Measurements from ENCODE around the gene TXN2.
"Not testable (repeated sequence)": the region's sequence is repeated elsewhere in the genome, so short reads cannot be mapped to it uniquely, and the experiment has no call there.

DNA sequence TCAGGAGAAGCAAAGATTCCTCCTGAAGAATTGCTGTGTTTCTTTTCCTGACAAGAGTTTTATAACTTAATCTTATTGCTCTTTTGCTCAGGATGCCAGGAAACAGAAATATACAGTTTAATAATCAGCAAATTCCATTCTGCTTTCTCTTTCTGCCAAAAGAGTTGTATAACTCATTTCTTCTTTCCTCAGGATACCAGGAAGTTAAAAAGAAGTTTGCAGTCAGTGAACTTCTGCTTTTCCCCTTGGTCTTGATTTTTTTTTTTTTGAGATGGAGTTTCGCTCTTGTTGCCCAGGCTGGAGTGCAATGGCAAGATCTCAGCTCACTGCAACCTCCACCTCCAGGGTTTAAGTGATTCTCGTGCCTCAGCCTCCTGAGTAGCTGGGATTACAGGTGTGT lies 38.5 kb upstream of the TXN2 start:
- TF ChIP-seq TAF1, POLR2AphosphoS5, POLR2A (IDR thresholded peaks at IDR 0.05; ENCODE audit: low read depth, low read length): not testable (repeated sequence)
